H9 (cell line): ENCODE data around the gene UBE2D1. TPM values are rescaled to one million over a fixed set of nuclear protein-coding genes. Genes with fewer than 3 reads are reported as not detected.

Experiments used
- DNase-seq: peaks from one replicate; pipeline ENCODE4 v3.0.0-alpha.2; 2017
- H2AFZ ChIP-seq: one replicate; pipeline ENCODE4 v1.6.1; 2013; ENCODE audit warnings: mild to moderate bottlenecking, low read length, control low read depth, moderate library complexity
- H2AK5ac ChIP-seq: 2 replicates; pipeline ENCODE4 v1.6.1; 2013; ENCODE audit warnings: low read length, control low read depth, mixed read lengths; ENCODE audit not compliant: insufficient read length
- H2BK120ac ChIP-seq: one replicate; pipeline ENCODE4 v1.6.1; 2013; ENCODE audit warnings: low read depth, mild to moderate bottlenecking, low read length, control low read depth, inconsistent platforms; ENCODE audit not compliant: poor library complexity, severe bottlenecking
- H2BK12ac ChIP-seq: 2 replicates; pipeline ENCODE4 v1.6.1; 2013; ENCODE audit warnings: low read length, control low read depth, mixed read lengths, low read depth; ENCODE audit not compliant: insufficient read length
- H2BK15ac ChIP-seq: 2 replicates; pipeline ENCODE4 v1.6.1; 2013; ENCODE audit warnings: low read depth, low read length, control low read depth
- H2BK20ac ChIP-seq: one replicate; pipeline ENCODE4 v1.6.1; 2013; ENCODE audit warnings: low read depth, mild to moderate bottlenecking, low read length, control low read depth, inconsistent platforms; ENCODE audit not compliant: poor library complexity, severe bottlenecking
- H2BK5ac ChIP-seq: 2 replicates; pipeline ENCODE4 v1.6.1; 2013; ENCODE audit warnings: low read length, control low read depth, mixed read lengths; ENCODE audit not compliant: insufficient read length
- H3K14ac ChIP-seq: 2 replicates; pipeline ENCODE4 v1.6.1; 2013; ENCODE audit warnings: low read length, control low read depth; ENCODE audit not compliant: insufficient read depth
- H3K18ac ChIP-seq: 2 replicates; pipeline ENCODE4 v1.6.1; 2013; ENCODE audit warnings: low read depth, mild to moderate bottlenecking, mixed read lengths, low read length, control low read depth; ENCODE audit not compliant: insufficient read length
- H3K23ac ChIP-seq: 2 replicates; pipeline ENCODE4 v1.6.1; 2013; ENCODE audit warnings: low read length, control low read depth, mixed read lengths, low read depth; ENCODE audit not compliant: insufficient read length
- H3K23me2 ChIP-seq: 2 replicates; pipeline ENCODE4 v1.6.1; 2013; ENCODE audit warnings: low read depth, mild to moderate bottlenecking, mixed read lengths, low read length, control low read depth; ENCODE audit not compliant: insufficient read length, poor library complexity, severe bottlenecking
- H3K27ac ChIP-seq: 2 replicates; pipeline ENCODE4 v1.5.1; 2013; ENCODE audit warnings: low read length, control low read depth, mixed read lengths, low read depth; ENCODE audit not compliant: insufficient read length
- H3K27me3 ChIP-seq: 2 replicates; pipeline ENCODE4 v1.6.1; 2013; ENCODE audit warnings: low read length, control low read depth, inconsistent platforms; ENCODE audit not compliant: insufficient read depth
- H3K4ac ChIP-seq: 2 replicates; pipeline ENCODE4 v1.6.1; 2013; ENCODE audit warnings: low read depth, mild to moderate bottlenecking, control low read depth, inconsistent platforms, low read length, moderate library complexity
- H3K4me1 ChIP-seq: 2 replicates; pipeline ENCODE4 v1.6.1; 2013; ENCODE audit warnings: low read length, control low read depth, inconsistent platforms; ENCODE audit not compliant: insufficient read depth
- H3K4me2 ChIP-seq: 2 replicates; pipeline ENCODE4 v1.6.1; 2013; ENCODE audit warnings: low read length, control low read depth, mixed read lengths; ENCODE audit not compliant: insufficient read length, insufficient read depth
- H3K56ac ChIP-seq: 2 replicates; pipeline ENCODE4 v1.6.1; 2013; ENCODE audit warnings: low read depth, mild to moderate bottlenecking, mixed read lengths, low read length, control low read depth; ENCODE audit not compliant: insufficient read length
- H3K79me1 ChIP-seq: 2 replicates; pipeline ENCODE4 v1.6.1; 2013; ENCODE audit warnings: low read depth, mild to moderate bottlenecking, moderate library complexity, low read length, control low read depth, inconsistent platforms; ENCODE audit not compliant: insufficient read depth, poor library complexity, severe bottlenecking
- H3K79me2 ChIP-seq: 2 replicates; pipeline ENCODE4 v1.6.1; 2013; ENCODE audit warnings: low read length, control low read depth, inconsistent platforms; ENCODE audit not compliant: insufficient read depth
- H3K9ac ChIP-seq: 2 replicates; pipeline ENCODE4 v1.6.1; 2013; ENCODE audit warnings: low read length, control low read depth, mixed read lengths; ENCODE audit not compliant: insufficient read length; ENCODE audit errors: extremely low read depth
- H3K9me3 ChIP-seq: one replicate; pipeline ENCODE4 v1.6.1; 2013; ENCODE audit warnings: low read depth, low read length, inconsistent platforms; ENCODE audit not compliant: control insufficient read depth
- H3T11ph ChIP-seq: one replicate; pipeline ENCODE4 v1.6.1; 2013; ENCODE audit warnings: mild to moderate bottlenecking, low read length, control low read depth, inconsistent platforms
- H4K20me1 ChIP-seq: one replicate; pipeline ENCODE4 v1.6.1; 2013; ENCODE audit not compliant: control insufficient read depth, insufficient read length, insufficient read depth
- H4K5ac ChIP-seq: 2 replicates; pipeline ENCODE4 v1.6.1; 2013; ENCODE audit warnings: low read depth, mild to moderate bottlenecking, mixed read lengths, low read length, control low read depth; ENCODE audit not compliant: insufficient read length
- H4K8ac ChIP-seq: replicated peaks from 2 replicates; pipeline ENCODE4 v1.6.1; 2013; ENCODE audit warnings: low read length, control low read depth, mixed read lengths, low read depth; ENCODE audit not compliant: insufficient read length
- H4K91ac ChIP-seq: 2 replicates; pipeline ENCODE4 v1.6.1; 2013; ENCODE audit warnings: low read depth, mild to moderate bottlenecking, moderate library complexity, mixed read lengths, low read length, control low read depth; ENCODE audit not compliant: insufficient read length
- H3K27ac Mint-ChIP-seq, 3 experiments: 2 replicates in 2 of 3; 3 replicates in 1 of 3; pipeline ENCODE4 v1.8.0; 2020 to 2021; ENCODE audit warnings: mixed read lengths in 3 of 3, mild to moderate bottlenecking in 1 of 3, moderate library complexity in 1 of 3
- H3K27me3 Mint-ChIP-seq: 2 replicates; pipeline ENCODE4 v1.8.0; 2021; ENCODE audit warnings: low read depth, mild to moderate bottlenecking, moderate library complexity, mixed read lengths
- H3K36me3 Mint-ChIP-seq, 3 experiments: 2 replicates in 2 of 3; 3 replicates in 1 of 3; pipeline ENCODE4 v1.8.0; 2020 to 2021; ENCODE audit warnings: low read depth in 3 of 3, mixed read lengths in 3 of 3; ENCODE audit not compliant: insufficient read depth in 1 of 3
- H3K4me1 Mint-ChIP-seq, 2 experiments: 2 replicates each; pipeline ENCODE4 v1.8.0; 2020; ENCODE audit warnings: mixed read lengths in 2 of 2
- H3K4me3 Mint-ChIP-seq, 2 experiments: 2 replicates in 1 of 2; 3 replicates in 1 of 2; pipeline ENCODE4 v1.8.0; 2020 to 2021; ENCODE audit warnings: mild to moderate bottlenecking in 2 of 2, mixed read lengths in 2 of 2, moderate library complexity in 1 of 2
- H3K9me3 Mint-ChIP-seq, 2 experiments: 2 replicates in 1 of 2; 3 replicates in 1 of 2; pipeline ENCODE4 v1.8.0; 2020; ENCODE audit warnings: mild to moderate bottlenecking in 2 of 2, mixed read lengths in 2 of 2, moderate library complexity in 1 of 2
- WGBS: extraction: QIAGEN DNeasy Blood & Tissue Kit; methylation state at CpG from one replicate; pipeline ENCODE4 v1.1.7; 2013; ENCODE audit warnings: missing lambda C conversion rate, low lambda C conversion rate, mixed read lengths; ENCODE audit not compliant: insufficient read length; ENCODE audit errors: extremely low coverage; 5-methylcytosine and 5-hydroxymethylcytosine counted together
- long read RNA-seq: library from polyadenylated mRNA; unstranded; transcript quantifications from one replicate; pipeline ENCODE4 v2.0.0, GENCODE V29; 2020
- total RNA-seq: library from RNA; stranded (reverse); gene quantifications from 2 replicates; pipeline ENCODE4 v1.2.1, GENCODE V29; 2021
- TF ChIP-seq, protein P1 (sequence below): fragments of 200-600 bp; sonication (generic); conservative IDR thresholded peaks from 3 replicates; pipeline ENCODE4 v1.8.0; 2021; ENCODE audit warnings: antibody characterized with exemption, mild to moderate bottlenecking

UBE2D1 gene
- total RNA-seq, result 26.8 and 27.7 TPM in 2 replicates
- long read RNA-seq, transcript UBE2D1-201 (7 exons, 2,659 nt), result major isoform, 231 of 267 reads
- long read RNA-seq, transcript UBE2D1-204 (6 exons, 2,621 nt), result minor isoform, 24 of 267 reads
- long read RNA-seq, partial matches to known transcripts, result 2 of 267 reads
- long read RNA-seq, other reads (novel, unspliced or antisense), result 10 of 267 reads

DNA sequence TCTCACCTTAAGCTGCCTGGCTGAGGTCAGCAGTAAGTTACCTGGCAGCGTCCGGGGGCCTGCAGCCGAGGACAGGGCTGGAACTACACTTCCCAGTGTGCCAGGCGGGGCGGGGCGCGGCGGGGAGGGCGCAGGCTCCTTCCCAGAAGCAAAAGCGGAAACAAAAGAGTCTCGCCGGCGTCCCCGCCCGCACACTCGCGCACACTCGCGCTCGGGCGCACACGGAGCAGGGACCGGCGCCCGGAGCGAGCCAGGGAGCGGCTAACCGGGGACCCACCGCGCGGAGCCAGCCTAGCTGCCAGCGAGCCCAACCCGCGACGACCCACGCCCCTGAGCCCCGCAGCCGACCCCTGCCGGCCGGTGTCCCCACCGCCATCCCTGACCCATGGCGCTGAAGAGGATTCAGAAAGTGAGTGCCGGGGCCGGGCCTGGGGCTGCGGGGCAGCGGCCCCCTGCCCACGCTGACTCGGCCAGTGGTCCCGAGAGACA is at the start of gene UBE2D1:
TSS of gene UBE2D1 (plus strand) at position 190 of the 489 bp plus-strand sequence. CDS start at position 386, 196 bp downstream.
- H3K79me2 ChIP-seq, result peaks cover 2% of the 10 kb centered on the region; the same call in 1 of the 2 replicates
- no CpG with 5 or more reads among the region's 49 CpGs for WGBS
- Mint-ChIP-seq H3K36me3 (peaks cover 3 to 4% (median 3%) of the 10 kb centered on the region in 3 experiments; a peak in 2 of 7 replicates), H3K27me3 (no peaks in the 10 kb centered on the region; the same call in 1 of the 2 replicates), H3K9me3 (no peaks in the 10 kb centered on the region), H3K27ac (peak within 1 kb of the TSS in 2 of 3 experiments; percentile 36 to 66; a peak in 2 of 7 replicates), H3K4me1 (peaks cover 12 to 16% of the 10 kb centered on the region in 2 experiments), H3K4me3 (peak within 1 kb of the TSS; percentile 91 to 95)
- peak within 1 kb of the TSS; percentile 24 for H3K9ac ChIP-seq
- no peak within 1 kb of the TSS for H4K5ac ChIP-seq
- no peak within 1 kb of the TSS for H2BK15ac ChIP-seq
- H3K4me2 ChIP-seq, result peak within 1 kb of the TSS; percentile 87
- H2BK5ac ChIP-seq, result no peak within 1 kb of the TSS
- peak; percentile 93 for DNase-seq
- H2AK5ac ChIP-seq, result no peak within 1 kb of the TSS
- no peak within 1 kb of the TSS for H3K18ac ChIP-seq
- H2BK12ac ChIP-seq, result no peak within 1 kb of the TSS
- H3K4ac ChIP-seq, result no peak within 1 kb of the TSS
- H4K8ac ChIP-seq, result no peak within 1 kb of the TSS
- H3K9me3 ChIP-seq, result no peaks in the 10 kb centered on the region
- H3K14ac ChIP-seq, result peak within 1 kb of the TSS; percentile 31
- no peak within 1 kb of the TSS for H2BK120ac ChIP-seq
- TF ChIP-seq, protein P1, sequence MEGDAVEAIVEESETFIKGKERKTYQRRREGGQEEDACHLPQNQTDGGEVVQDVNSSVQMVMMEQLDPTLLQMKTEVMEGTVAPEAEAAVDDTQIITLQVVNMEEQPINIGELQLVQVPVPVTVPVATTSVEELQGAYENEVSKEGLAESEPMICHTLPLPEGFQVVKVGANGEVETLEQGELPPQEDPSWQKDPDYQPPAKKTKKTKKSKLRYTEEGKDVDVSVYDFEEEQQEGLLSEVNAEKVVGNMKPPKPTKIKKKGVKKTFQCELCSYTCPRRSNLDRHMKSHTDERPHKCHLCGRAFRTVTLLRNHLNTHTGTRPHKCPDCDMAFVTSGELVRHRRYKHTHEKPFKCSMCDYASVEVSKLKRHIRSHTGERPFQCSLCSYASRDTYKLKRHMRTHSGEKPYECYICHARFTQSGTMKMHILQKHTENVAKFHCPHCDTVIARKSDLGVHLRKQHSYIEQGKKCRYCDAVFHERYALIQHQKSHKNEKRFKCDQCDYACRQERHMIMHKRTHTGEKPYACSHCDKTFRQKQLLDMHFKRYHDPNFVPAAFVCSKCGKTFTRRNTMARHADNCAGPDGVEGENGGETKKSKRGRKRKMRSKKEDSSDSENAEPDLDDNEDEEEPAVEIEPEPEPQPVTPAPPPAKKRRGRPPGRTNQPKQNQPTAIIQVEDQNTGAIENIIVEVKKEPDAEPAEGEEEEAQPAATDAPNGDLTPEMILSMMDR, result peak; percentile 51; the same call in 2 of the 3 replicates
- H4K20me1 ChIP-seq, result no peaks in the 10 kb centered on the region
- H3T11ph ChIP-seq, result no peak within 1 kb of the TSS
- no peak within 1 kb of the TSS for H2BK20ac ChIP-seq
- no peaks in the 10 kb centered on the region for H3K27me3 ChIP-seq
- no peak within 1 kb of the TSS for H3K56ac ChIP-seq
- H3K79me1 ChIP-seq, result no peaks in the 10 kb centered on the region
- no peaks in the 10 kb centered on the region for H3K4me1 ChIP-seq
- H3K23ac ChIP-seq, result no peak within 1 kb of the TSS
- no peak within 1 kb of the TSS for H3K27ac ChIP-seq
- H2AFZ ChIP-seq, result no peak within 1 kb of the TSS
- no peak within 1 kb of the TSS for H4K91ac ChIP-seq
- peaks cover 6% of the 10 kb centered on the region for H3K23me2 ChIP-seq
